Naive B cell (primary cell): ENCODE results near the gene NLN. TPM values are rescaled to one million over a fixed set of nuclear protein-coding genes. Genes with fewer than 3 reads are reported as not detected.

Experiments used
- ATAC-seq, 2 donors: fragments of 150-1000 bp; cut with Tn5 transposase; 2 replicates each; pipeline ENCODE4 v1.10.0; 2021; ENCODE audit warnings: low read depth in 2 of 2, mild to moderate bottlenecking in 2 of 2, moderate library complexity in 2 of 2
- DNase-seq: peaks from one replicate; pipeline ENCODE4 v3.0.0; 2022
- H3K27ac Mint-ChIP-seq, 6 donors: one replicate each; pipeline ENCODE4 v1.8.0; 2020 to 2022; ENCODE audit warnings: mild to moderate bottlenecking in 6 of 6, mixed read lengths in 6 of 6, moderate library complexity in 5 of 6, inconsistent platforms in 2 of 6
- H3K27me3 Mint-ChIP-seq, 3 donors: one replicate each; pipeline ENCODE4 v1.8.0; 2021 to 2022; ENCODE audit warnings: mixed read lengths in 3 of 3, mild to moderate bottlenecking in 1 of 3
- H3K36me3 Mint-ChIP-seq, 2 donors: one replicate each; pipeline ENCODE4 v1.8.0; 2020 to 2022; ENCODE audit warnings: mixed read lengths in 2 of 2, inconsistent platforms in 1 of 2, mild to moderate bottlenecking in 1 of 2
- H3K4me1 Mint-ChIP-seq, 3 donors: one replicate each; pipeline ENCODE4 v1.8.0; 2020 to 2022; ENCODE audit warnings: mixed read lengths in 3 of 3, inconsistent platforms in 1 of 3, mild to moderate bottlenecking in 1 of 3, moderate library complexity in 1 of 3
- H3K4me3 Mint-ChIP-seq, 8 donors: one replicate each; pipeline ENCODE4 v1.8.0; 2020 to 2022; ENCODE audit warnings: mild to moderate bottlenecking in 8 of 8, mixed read lengths in 8 of 8, moderate library complexity in 8 of 8, inconsistent platforms in 2 of 8
- H3K9me3 Mint-ChIP-seq, 7 donors: one replicate each; pipeline ENCODE4 v1.8.0; 2020 to 2022; ENCODE audit warnings: mixed read lengths in 7 of 7, mild to moderate bottlenecking in 5 of 7, inconsistent platforms in 2 of 7, moderate library complexity in 1 of 7
- polyA plus RNA-seq, 6 donors: library from polyadenylated mRNA; unstranded; fragments of 300-500 nt; fragmentation: Illumina TruSeq; gene quantifications; one replicate each; pipeline ENCODE4 v1.2.3, GENCODE V29; 2021; ENCODE audit warnings: low read depth in 6 of 6

The NLN gene
- polyA plus RNA-seq, 6 donors from 2014 or later, result 1.9 to 7.3 (median 4.1) TPM

GRCh38 chr5:65808818-65809217, 86.8 kb downstream of the NLN start:
- Mint-ChIP-seq H3K4me3 (no peak overlapping the region), H3K27me3 (no peaks in the 10 kb centered on the region), H3K4me1 (no peaks in the 10 kb centered on the region), H3K27ac (no peak overlapping the region), H3K36me3 (peaks cover 14 to 34% of the 10 kb centered on the region in 2 donors), H3K9me3 (peaks cover 0 to 3% (median 0%) of the 10 kb centered on the region in 7 donors)
- no peak for ATAC-seq
- no peak for DNase-seq

GRCh38 chr5:65809817-65810531, 88.0 kb downstream of the NLN start:
- Mint-ChIP-seq H3K27me3 (no peaks in the 10 kb centered on the region), H3K9me3 (no peaks in the 10 kb centered on the region), H3K36me3 (peaks cover 18 to 34% of the 10 kb centered on the region in 2 donors), H3K4me3 (no peak overlapping the region), H3K27ac (no peak overlapping the region), H3K4me1 (no peaks in the 10 kb centered on the region)
- ATAC-seq (no peak), DNase-seq (no peak)

- peaks cover 14 to 31% of the 10 kb centered on the region in 2 donors for H3K36me3 Mint-ChIP-seq
- DNase-seq (no peak), ATAC-seq (no peak)
- no peaks in the 10 kb centered on the region for H3K9me3 Mint-ChIP-seq
- no peak overlapping the region for H3K4me3 Mint-ChIP-seq
- H3K27ac Mint-ChIP-seq, result no peak overlapping the region
- no peaks in the 10 kb centered on the region for H3K4me1 Mint-ChIP-seq
- H3K27me3 Mint-ChIP-seq, result no peaks in the 10 kb centered on the region
Measured at GRCh38 chr5:65811004-65811403, 89.0 kb downstream of the NLN start.

GRCh38 chr5:65811885-65812284, 89.9 kb downstream of the NLN start:
- Mint-ChIP-seq H3K4me3 (no peak overlapping the region), H3K27me3 (no peaks in the 10 kb centered on the region), H3K9me3 (no peaks in the 10 kb centered on the region), H3K27ac (no peak overlapping the region), H3K36me3 (peaks cover 14 to 31% of the 10 kb centered on the region in 2 donors), H3K4me1 (no peaks in the 10 kb centered on the region)
- DNase-seq (no peak), ATAC-seq (no peak)

- ATAC-seq (no peak), DNase-seq (no peak)
- no peak overlapping the region for H3K4me3 Mint-ChIP-seq
- peaks cover 14 to 31% of the 10 kb centered on the region in 2 donors for H3K36me3 Mint-ChIP-seq
- no peaks in the 10 kb centered on the region for H3K9me3 Mint-ChIP-seq
- no peaks in the 10 kb centered on the region for H3K4me1 Mint-ChIP-seq
- no peaks in the 10 kb centered on the region for H3K27me3 Mint-ChIP-seq
- H3K27ac Mint-ChIP-seq, result no peak overlapping the region
Measured at GRCh38 chr5:65812648-65813047, 90.6 kb downstream of the NLN start.

- Mint-ChIP-seq H3K9me3 (no peaks in the 10 kb centered on the region), H3K4me3 (peak overlapping the region in 1 of 8 donors; percentile 70), H3K27me3 (no peaks in the 10 kb centered on the region)
Measured at GRCh38 chr5:65813174-65813573, 91.2 kb downstream of the NLN start.

GRCh38 chr5:65815161-65815560, 93.2 kb downstream of the NLN start:
- no peaks in the 10 kb centered on the region for H3K27me3 Mint-ChIP-seq
- peaks cover 6 to 9% (median 7%) of the 10 kb centered on the region in 3 donors for H3K4me1 Mint-ChIP-seq
- H3K9me3 Mint-ChIP-seq, result no peaks in the 10 kb centered on the region
- peak overlapping the region in 2 of 6 donors; percentile 69 to 75 for H3K27ac Mint-ChIP-seq
- peaks cover 9 to 14% of the 10 kb centered on the region in 2 donors for H3K36me3 Mint-ChIP-seq
- ATAC-seq (no peak), DNase-seq (no peak)
- no peak overlapping the region for H3K4me3 Mint-ChIP-seq

More at GRCh38 chr5:65813174-65813573, 91.2 kb downstream of the NLN start:
- Mint-ChIP-seq H3K27ac (no peak overlapping the region), H3K4me1 (no peaks in the 10 kb centered on the region), H3K36me3 (peaks cover 14 to 31% of the 10 kb centered on the region in 2 donors)
- ATAC-seq, result no peak
- no peak for DNase-seq

- H3K27ac Mint-ChIP-seq, result no peak overlapping the region
- DNase-seq, result no peak
Measured at GRCh38 chr5:65816729-65817128, 94.7 kb downstream of the NLN start.

GRCh38 chr5:65817931-65818330, 95.9 kb downstream of the NLN start:
- no peaks in the 10 kb centered on the region for H3K9me3 Mint-ChIP-seq
- no peaks in the 10 kb centered on the region for H3K27me3 Mint-ChIP-seq
- ATAC-seq (no peak), DNase-seq (no peak)
- no peak overlapping the region for H3K4me3 Mint-ChIP-seq
- H3K36me3 Mint-ChIP-seq, result peaks cover 6 to 7% of the 10 kb centered on the region in 2 donors
- H3K4me1 Mint-ChIP-seq, result peaks cover 13 to 18% (median 14%) of the 10 kb centered on the region in 3 donors
- no peak overlapping the region for H3K27ac Mint-ChIP-seq

More at GRCh38 chr5:65816729-65817128, 94.7 kb downstream of the NLN start:
- no peak for ATAC-seq
- Mint-ChIP-seq H3K4me1 (peaks cover 7 to 13% (median 8%) of the 10 kb centered on the region in 3 donors), H3K36me3 (peaks cover 7 to 13% of the 10 kb centered on the region in 2 donors), H3K4me3 (no peak overlapping the region), H3K9me3 (no peaks in the 10 kb centered on the region), H3K27me3 (no peaks in the 10 kb centered on the region)

GRCh38 chr5:65818592-65818991, 96.6 kb downstream of the NLN start:
- H3K36me3 Mint-ChIP-seq, result peaks cover 4 to 7% of the 10 kb centered on the region in 2 donors
- H3K4me1 Mint-ChIP-seq, result peaks cover 13 to 18% (median 14%) of the 10 kb centered on the region in 3 donors

GRCh38 chr5:65819215-65819904, 97.4 kb downstream of the NLN start:
- Mint-ChIP-seq H3K4me1 (peaks cover 13 to 20% (median 14%) of the 10 kb centered on the region in 3 donors), H3K36me3 (peaks cover 3 to 6% of the 10 kb centered on the region in 2 donors), H3K27me3 (no peaks in the 10 kb centered on the region), H3K4me3 (peak overlapping the region in 1 of 8 donors; percentile 7), H3K9me3 (no peaks in the 10 kb centered on the region), H3K27ac (peak overlapping the region in 4 of 6 donors; percentile 33 to 86 (median 64))
- ATAC-seq (no peak), DNase-seq (no peak)

More at GRCh38 chr5:65818592-65818991, 96.6 kb downstream of the NLN start:
- no peak overlapping the region for H3K4me3 Mint-ChIP-seq
- DNase-seq, result no peak
- H3K27me3 Mint-ChIP-seq, result no peaks in the 10 kb centered on the region
- peak overlapping the region in 2 of 6 donors; percentile 53 to 54 for H3K27ac Mint-ChIP-seq
- no peaks in the 10 kb centered on the region for H3K9me3 Mint-ChIP-seq
- ATAC-seq, result no peak

- Mint-ChIP-seq H3K27ac (peak overlapping the region in 4 of 6 donors; percentile 33 to 86 (median 48)), H3K9me3 (no peaks in the 10 kb centered on the region), H3K27me3 (no peaks in the 10 kb centered on the region), H3K4me3 (peak overlapping the region in 1 of 8 donors; percentile 7), H3K36me3 (peaks cover 0 to 6% of the 10 kb centered on the region in 2 donors), H3K4me1 (peaks cover 13 to 25% (median 14%) of the 10 kb centered on the region in 3 donors)
- ATAC-seq (no peak), DNase-seq (no peak)
Measured at GRCh38 chr5:65819905-65820240, 97.9 kb downstream of the NLN start.

- no peaks in the 10 kb centered on the region for H3K9me3 Mint-ChIP-seq
- H3K36me3 Mint-ChIP-seq, result peaks cover 0 to 6% of the 10 kb centered on the region in 2 donors
- H3K4me1 Mint-ChIP-seq, result peaks cover 15 to 28% (median 15%) of the 10 kb centered on the region in 3 donors
- ATAC-seq (no peak), DNase-seq (no peak)
- H3K27ac Mint-ChIP-seq, result no peak overlapping the region
- no peak overlapping the region for H3K4me3 Mint-ChIP-seq
- no peaks in the 10 kb centered on the region for H3K27me3 Mint-ChIP-seq
Measured at GRCh38 chr5:65820373-65820772, 98.4 kb downstream of the NLN start.

- Mint-ChIP-seq H3K9me3 (no peaks in the 10 kb centered on the region), H3K36me3 (peaks cover 0 to 6% of the 10 kb centered on the region in 2 donors), H3K27ac (peak overlapping the region in 1 of 6 donors; percentile 17), H3K4me3 (no peak overlapping the region), H3K27me3 (no peaks in the 10 kb centered on the region), H3K4me1 (peaks cover 26 to 43% (median 26%) of the 10 kb centered on the region in 3 donors)
- ATAC-seq, result no peak
- no peak for DNase-seq
Measured at GRCh38 chr5:65821966-65822365, 100.0 kb downstream of the NLN start.
